ENCODE measurements around the gene PXN.

The PXN gene

DNA sequence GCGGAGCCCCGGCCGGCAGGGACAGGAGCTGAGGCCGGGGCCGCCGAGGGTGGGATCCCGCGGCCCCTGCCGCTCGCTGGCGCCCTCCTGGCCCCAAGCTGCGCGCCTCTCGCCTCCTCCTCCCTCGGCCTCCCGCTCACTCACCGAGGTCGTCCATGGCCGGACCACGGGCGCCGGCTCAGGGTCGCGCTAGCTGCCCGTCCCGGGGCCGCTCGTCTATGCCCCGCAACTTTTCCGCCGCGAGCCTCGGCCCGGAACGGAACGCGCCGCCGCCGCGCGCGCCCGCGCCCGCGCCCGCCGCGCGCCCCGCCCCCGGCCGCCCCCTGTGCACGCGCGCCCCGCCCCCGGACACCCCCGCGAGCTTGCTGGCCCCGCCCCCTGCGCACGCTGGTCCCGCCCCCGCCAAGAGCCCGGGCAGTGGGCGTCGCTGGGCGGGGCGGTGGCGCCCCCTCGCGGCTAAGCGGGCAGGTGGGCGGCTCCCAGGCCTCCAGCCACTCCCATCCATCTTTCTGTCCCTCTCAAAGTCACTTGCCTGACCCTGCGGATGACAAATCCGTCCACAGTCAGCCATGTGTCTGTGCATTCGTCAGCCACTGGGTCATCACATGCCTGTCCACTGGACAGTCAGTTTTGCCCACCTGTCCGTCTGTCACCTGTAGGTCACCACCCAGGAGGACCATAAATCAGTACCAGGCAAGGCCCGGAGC is at the start of gene PXN:
Gene PXN, minus strand, starts transcription at position 258 of the 707 bp plus-strand sequence. Its CDS starts 101 bp downstream, at position 157.
- DNase-seq (ENCODE audit: low read depth) = peak; percentile 82

DNA sequence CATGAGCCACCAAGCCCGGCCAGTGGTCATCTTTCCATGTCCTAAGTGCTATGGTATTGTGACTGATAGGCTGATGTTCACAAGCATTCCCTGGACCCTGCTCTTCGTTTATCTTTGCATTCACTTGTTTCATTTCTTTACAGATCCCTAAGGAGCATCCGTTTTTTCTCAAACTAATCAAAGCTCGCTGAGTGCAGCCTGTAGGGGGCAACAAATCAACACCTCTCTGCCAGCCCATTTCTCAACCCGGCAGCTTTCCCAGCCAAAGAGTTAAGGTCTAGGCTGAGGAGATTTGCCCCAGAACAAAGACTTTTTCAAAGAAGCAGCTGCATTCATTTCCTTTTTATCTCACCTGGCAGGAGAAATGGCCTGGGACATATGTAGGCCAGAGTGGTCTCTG is 48.7 kb upstream of the PXN start:
- no peak for DNase-seq (ENCODE audit: low read depth)

DNA sequence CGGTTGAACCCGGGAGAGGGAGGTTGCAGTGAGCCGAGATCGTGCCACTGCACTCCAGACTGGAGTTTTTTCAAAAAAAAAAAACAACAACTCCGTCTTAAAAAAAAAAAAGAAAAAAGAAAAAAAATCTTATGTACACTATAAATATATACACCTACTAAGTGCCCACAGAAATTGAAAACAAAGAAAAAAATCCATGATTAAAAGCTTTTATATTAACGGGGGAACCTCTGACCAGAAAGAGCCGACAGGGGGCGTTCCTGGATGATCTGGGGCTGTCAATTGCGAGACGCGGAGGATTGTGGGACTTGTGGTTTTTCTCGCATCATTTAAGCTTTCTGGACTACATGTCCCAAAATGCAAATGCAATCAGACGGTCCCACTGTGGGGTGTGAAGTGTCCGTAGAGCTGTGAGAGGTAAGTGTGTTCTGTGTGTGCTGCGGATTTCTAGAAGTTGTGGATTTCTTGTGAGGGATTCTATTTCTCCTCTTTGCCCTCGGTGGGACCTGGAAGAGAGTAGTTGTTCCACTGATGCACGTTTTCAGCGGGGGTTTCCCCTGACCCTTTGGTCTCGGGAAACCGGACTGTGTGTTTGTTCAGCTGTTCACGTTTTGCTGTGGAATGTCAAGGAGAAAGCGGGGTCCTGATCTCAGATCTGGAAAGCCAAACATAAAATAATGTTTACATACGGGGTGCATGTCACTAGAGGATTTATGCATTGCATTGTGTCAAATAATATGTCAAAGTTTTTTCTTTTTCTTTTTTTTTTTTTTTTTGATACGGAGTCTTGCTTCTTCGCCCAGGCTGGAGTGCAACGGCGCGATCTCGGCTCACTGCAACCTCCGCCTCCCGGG is 36.7 kb upstream of the PXN start, which contains the start of gene SIRT4:
Gene SIRT4, plus strand, starts transcription at position 360 of the 854 bp plus-strand sequence. CDS start 1,241 bp downstream, outside the sequence.
- DNase-seq (ENCODE audit: low read depth) = peak; percentile 78

DNA sequence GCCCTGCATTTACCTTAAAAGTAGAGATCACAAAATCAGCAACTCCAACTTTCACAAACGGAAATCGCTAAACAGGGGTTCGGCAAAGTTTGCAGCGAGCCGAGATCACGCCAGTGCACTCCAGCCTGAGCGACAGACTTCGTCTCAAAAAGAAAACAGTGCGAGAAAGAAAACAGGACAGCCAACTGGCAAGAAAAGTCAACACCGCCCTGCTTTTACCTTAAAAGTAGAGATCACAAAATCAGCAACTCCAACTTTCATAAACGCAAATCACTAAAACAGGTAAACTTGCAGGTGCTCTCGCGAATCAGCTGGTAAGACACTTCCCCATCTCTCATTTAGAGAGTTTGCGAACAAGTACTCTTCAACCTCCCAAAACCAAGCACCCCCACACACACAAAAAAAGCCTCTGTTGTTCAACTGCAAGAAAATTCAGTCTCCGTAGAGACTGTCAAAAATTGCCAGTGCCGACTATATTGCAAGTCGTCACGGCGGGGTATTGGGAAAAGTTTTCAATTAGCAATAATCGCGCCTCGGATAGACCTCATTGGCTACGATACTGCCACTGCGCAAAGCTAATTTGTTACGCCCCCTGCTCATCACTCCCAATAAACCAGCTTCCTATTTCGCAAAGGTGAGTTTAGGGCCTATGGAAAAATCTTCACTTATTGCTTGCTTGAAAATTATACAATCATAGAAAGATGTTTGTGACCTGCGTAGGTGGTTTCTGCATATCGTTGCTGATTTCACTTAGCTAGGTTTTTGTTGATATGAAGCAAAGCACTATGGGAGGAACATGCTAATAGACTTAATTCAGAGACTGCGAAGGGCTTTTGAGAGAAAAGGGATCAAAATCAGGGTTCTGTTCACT is 27.4 kb upstream of the PXN start, which contains the start of gene RNU4-1:
Gene RNU4-1, minus strand, starts transcription at position 577 of the 871 bp plus-strand sequence.
- DNase-seq (ENCODE audit: low read depth) = peak; percentile 55

DNA sequence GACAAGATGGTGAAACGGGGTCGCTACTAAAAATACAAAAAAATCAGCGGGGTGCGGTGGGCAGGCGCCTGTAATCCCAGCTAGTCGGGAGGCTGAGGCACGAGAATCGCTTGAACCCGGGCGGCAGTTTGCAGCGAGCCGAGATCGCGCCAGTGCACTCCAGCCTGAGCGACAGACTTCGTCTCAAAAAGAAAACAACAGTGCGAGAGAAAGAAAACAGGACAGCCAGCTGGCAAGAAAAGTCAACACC is 26.8 kb upstream of the PXN start:
- DNase-seq (ENCODE audit: low read depth) = peak; percentile 11

DNA sequence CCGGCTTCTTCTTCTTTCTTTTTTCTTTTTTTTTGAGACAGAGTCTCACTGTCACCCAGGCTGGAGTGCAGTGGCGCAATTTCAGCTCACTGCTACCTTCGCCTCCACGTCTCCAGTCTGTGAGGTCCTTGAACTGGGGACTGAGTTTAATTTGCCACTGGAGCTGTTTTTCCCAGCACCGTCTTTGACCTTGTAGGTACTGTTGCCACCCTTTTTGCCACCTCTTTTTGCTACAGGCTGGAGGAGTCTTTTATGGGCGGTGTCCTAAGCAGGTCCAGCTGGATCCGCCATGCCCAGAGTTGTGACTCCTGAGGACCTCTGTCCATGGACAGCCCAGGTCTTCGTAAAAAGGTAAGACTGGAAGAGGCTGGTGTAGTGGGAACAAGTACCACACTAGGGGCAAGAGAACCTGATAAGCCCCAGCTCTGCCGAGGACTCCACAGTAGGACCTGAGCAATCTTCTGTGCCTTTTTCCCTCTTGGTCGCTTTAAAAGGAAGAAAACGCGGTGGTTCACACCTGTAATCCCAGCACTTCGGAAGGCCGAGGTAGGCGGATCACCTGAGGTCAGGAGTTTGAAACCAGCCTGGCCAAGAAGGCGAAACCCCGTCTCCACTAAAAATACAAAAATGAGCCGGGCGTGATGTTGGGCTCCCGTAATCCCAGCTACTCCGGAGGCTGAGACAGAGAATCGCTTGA is 25.2 kb upstream of the PXN start:
- DNase-seq (ENCODE audit: low read depth) = no peak

DNA sequence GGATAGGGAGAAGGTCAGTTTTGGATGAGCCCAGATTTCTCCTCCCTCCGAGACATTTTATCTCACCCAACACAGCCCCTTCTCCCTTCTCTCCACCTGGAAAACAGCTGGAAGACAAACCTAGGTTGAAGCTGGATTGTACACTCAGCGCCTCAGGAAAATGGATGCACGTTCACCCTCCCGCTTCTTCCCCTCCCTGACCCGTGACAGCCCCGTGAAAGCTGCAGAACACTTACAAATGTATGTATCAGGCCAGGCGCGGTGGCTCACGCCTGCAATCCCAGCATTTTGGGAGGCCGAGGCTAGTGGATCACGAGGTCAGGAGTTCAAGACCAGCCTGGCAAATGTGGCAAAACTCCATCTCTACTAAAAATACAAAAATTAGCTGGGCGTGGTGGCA is 22.0 kb upstream of the PXN start:
- DNase-seq (ENCODE audit: low read depth) = no peak

DNA sequence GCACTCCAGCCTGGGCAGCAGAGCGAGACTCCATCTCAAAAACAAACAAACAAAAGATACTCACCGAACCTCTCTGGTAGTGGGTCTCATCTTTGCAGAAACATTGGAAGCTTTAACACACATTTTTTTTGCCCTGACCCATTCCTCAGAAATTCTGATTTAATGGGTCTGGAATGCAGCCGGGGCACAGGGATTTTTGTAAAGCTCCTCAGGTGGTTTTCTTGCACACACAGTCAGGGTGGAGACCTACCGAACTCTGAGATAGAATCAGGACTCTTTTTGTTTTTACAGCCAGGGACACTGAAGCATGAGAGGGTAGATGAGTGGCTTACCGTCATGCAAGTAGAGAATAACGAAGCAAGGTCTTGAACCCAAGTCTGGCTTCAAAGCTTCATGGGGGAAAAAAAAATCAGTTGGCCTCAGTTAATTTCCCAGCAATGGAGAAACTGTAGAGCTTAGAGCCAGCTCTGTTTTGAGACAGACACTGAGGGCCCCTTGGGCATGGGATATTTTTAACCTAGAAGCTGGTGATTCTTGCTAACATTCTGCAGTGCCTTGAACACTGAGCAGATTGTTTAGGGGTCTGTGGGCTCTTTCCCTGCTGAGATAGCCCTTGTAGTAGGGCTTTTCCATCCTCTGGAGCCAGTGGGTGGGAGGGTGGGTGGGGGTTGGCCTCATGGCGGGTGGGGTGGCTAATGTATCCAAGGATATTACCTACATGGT is 21.4 kb upstream of the PXN start:
- no peak for DNase-seq (ENCODE audit: low read depth)

DNA sequence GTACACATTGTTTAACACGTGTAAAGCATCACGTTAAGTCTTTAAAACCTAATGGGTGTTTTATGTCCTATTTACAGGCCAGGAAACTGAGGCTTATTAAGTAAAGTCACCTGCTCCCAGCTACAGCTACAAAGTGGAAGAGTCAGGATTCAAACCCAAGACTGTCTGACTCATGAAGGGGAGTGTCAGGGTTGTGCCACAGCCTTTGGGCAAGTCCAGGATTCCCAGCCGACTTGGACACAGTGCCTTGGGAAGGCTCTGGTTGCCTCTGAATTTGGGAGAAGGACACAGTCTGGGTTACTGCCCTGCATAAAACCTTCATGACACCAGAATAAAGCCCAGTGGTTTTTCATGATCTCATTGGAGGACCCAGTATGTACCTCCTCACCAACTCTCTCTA is 18.9 kb upstream of the PXN start:
- DNase-seq (ENCODE audit: low read depth) = no peak

DNA sequence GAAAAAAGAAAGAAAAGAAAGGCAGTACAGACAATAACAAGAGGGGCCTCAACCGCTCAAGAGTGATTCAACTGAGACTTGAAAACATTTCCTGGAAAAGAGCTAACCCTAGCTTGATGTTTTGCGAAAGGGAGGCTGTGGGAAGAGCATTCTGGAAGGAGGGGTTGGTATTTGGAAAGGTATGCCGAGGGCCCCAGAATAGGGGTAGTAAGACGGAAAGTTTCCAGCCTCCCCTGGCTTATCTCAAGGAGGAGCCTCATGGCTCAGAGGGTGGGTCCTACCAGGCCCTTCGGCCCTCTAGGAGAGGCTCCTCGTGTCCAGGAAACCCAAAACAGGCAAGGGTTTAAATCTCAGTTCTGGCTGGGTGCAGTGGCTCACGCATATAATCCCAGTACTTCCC is 17.8 kb upstream of the PXN start:
- DNase-seq (ENCODE audit: low read depth) = no peak

DNA sequence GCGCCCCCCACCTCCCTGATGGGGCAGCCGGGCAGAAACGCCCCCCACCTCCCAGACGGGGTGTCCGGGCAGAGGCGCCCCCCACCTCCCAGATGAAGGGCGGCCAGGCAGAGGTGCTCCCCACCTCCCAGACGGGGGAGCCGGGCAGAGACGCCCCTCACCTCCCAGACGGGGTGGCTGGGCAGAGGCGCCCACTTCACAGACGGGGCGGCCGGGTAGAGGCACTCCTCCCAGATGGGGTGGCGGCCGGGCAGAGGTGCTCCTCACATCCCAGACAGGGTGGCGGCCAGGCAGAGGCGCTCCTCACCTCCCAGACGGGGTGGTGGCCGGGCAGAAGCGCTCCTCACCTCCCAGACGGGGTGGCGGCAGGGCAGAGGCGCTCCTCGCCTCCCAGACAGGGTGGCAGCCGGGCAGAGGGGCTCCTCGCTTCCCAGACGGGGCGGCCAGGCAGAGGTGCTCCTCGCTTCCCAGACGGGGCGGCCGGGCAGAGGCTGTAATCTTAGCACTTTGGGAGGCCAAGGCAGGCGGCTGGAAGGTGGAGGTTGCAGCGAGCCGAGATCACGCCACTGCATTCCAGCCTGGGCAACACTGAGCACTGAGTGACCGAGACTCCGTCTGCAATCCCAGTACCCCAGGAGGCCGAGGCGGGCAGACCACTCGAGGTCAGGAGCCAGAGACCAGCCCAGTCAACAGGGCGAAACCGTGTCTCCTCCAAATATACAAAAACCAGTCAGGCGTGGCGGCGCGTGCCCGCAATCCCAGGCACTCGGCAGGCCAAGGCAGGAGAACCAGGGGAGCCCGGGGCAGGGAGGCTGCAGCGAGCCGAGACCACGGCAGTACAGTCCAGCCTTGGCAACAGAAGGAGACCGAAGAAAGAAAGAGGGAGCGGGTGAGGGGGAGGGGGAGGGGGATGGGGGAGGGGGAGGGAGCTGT is 12.9 kb upstream of the PXN start:
- no peak for DNase-seq (ENCODE audit: low read depth)

DNA sequence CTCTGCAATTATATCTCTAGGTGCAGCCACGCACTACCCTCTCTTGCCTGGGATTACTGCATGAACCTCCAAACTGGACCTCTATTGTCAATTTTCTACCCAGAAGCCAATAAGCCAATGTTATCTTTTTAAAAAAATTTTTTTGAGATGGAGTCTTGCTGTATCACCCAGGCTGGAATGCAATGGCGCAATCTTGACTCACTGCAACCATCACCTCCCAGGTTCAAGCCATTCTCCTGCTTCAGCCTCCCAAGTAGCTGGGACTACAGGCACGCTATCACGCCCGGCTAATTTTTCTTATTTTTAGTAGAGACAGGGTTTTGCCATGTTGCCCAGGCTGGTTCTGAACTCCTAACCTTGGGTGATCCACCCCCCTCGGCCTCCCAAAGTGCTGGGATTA is 11.2 kb upstream of the PXN start:
- no peak for DNase-seq (ENCODE audit: low read depth)

DNA sequence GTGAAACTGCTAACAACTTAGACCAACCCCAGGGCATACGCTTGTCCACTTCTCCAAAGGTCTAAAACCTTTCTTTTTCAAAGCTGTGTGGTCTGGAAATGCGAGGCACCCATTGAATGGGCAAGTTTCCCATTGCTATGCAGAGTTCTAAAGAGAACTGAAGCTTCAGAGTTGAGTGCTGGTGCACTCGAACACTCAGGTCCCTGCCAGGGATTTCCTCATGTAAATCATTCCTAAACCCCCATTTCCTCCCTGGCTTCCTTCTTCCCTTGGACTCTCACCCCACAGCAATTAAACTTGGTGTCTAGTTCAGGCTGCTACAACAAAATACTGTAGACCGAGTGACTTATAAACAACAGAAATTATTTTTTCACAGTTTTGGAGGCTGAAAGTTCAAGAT is 2.2 kb upstream of the PXN start:
- no peak for DNase-seq (ENCODE audit: low read depth)

DNA sequence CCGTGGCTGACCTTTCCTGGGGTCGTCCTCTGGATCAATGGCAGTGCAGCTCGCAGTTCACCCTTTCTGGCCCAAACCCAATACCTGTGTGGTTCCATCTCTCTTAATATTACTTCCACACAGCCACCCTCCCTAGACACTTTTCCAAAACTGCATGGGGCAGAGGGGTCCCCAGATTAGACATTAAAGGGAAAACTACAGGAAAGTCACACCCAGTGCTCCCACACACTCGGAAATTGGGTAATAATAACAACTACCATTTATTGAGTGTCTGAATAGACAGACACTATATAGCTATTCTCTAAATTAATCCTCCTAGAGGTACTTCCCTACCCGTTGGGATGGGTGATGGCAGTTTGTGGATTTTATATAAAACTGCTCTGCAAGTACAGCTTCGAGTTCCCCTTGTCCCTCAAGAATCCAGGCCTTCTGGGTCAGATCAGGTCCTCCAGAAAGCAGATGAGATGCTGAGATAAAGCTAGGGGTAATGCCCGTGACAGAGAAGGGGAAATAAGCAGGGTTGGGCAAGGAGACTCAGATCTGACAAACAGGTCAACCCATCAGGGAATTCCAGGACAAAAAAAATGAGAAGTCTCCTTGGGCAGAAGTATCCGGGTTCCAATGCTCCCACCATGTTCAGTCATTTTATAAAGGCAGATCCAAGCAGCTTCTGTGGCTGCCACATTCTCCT is 795 bp upstream of the PXN start:
- no peak for DNase-seq (ENCODE audit: low read depth)

DNA sequence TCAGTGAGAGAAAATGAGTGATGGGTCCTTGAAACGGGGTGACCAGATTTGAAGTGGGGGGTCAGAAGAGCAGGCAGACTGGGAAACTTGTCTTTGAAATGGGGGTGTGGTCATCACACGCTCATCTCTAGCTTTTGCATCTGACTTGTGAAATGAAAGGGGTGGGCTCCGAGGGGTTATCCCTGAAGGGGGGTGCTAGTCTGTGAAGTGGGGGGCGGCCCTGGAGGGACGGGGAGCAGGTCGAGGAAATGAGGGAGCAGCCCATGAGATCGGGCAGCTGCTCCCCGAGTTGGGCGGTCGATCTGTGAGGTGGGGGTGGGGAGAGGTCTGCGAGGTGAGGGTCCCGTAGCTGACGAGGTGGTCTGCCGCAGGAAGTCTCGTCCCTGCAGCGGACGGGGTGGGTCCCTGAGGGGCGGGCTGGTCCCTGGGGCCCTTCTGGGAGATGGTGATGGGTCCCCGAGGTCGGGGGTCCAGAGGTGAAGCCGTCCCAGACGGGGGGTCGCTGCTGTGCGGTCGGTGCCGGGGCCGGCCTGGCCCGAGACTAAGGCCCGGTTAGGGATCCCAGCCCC is 542 bp downstream of the PXN start:
- DNase-seq (ENCODE audit: low read depth) = no peak

DNA sequence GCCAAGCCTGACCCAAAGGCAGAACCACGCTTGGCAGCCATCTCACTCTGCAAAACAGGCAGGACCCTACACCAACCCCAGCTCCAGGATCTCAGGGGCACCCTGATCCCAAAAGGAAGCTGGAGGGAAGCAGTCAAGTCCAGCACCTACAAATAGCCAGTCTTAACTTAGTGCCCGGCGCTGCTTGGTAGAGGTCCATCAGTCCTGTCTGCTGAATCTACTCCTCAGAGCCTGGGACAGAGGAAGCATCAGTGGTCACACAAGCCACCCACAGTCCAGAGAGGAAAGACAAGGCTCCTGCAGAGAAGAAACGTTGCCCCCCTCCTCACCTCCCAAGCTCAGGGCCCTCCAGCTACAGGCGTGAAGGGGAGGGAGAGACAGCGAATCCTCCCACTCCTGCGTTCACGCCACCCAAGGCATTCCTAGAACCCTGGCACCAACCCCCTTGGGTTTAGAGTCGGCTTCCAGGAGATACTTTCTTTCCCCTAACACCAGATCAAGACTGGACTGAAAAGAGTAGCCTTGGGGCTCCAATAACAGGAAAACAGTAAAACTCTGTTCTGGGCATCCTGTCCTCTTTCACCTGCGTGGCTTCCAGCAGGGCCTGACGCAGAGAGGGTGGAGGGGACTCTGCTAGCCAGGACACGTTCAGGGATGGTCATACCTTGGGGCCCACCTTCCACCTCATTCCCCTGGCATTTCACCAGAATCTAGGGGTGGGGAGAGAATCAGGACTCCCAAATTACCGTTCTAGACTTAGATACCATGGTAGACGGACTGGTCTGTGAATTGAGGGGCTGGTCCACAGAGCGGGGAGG is 1.2 kb downstream of the PXN start:
- no peak for DNase-seq (ENCODE audit: low read depth)

DNA sequence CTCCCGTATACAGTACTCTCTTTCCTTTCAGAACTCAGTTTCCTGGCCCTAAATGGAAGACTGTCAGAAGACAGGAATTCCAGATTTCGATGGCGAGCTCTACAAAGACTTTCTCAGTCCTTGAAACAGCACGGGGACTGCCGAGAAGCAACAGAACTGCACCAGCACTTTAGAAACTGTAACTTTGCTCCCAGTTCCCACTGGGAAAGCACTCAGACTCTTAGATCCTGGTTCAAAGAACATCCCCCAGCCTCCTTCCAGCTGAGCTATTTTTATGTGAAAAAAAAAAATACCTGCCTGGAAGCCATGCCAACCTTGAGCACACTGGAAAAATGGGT is 1.8 kb downstream of the PXN start:
- no peak for DNase-seq (ENCODE audit: low read depth)

All from stimulated activated CD8-positive, alpha-beta memory T cell treated with anti-CD3 and anti-CD28 coated beads, Interleukin-4, amount 100 ng/mL, for 24 hours (primary cell).